Panc1 (cell line): ENCODE measurements around the gene KMT2C. TPM values are rescaled to one million over a fixed set of nuclear protein-coding genes. Genes with fewer than 3 reads are reported as not detected.

ENCODE experiments used
- ATAC-seq: fragments of 200-7000 bp; cut with Tn5 transposase; 2 replicates; pipeline ENCODE4 v1.9.1; 2020; ENCODE audit warnings: mild to moderate bottlenecking, moderate library complexity
- BruUV-seq: library from RNA; stranded (reverse); fragments of 400-500 nt; replicated peaks from 2 replicates; lab custom pipeline; 2021; lab: Mats Ljungman, UMichigan
- CTCF ChIA-PET: fragments of 300-600 bp; sonication (Branson Sonifier 250); formaldehyde crosslinking; loops from one replicate; lab custom pipeline; 2022; ENCODE audit warnings: antibody characterized with exemption; lab: Charles Lee
- POLR2A ChIA-PET: fragments of 300-600 bp; sonication (Branson Sonifier 250); formaldehyde crosslinking; loops from one replicate; lab custom pipeline; 2022; ENCODE audit warnings: antibody characterized with exemption; lab: Charles Lee
- DNase-seq: peaks from one replicate; pipeline ENCODE4 v3.0.0-alpha.2; 2010; ENCODE audit warnings: low read depth, low spot score
- H3K27ac ChIP-seq: 2 replicates; pipeline ENCODE4 v1.5.1; 2011; ENCODE audit warnings: mild to moderate bottlenecking, low read length, inconsistent platforms
- H3K27me3 ChIP-seq: fragments of 200-500 bp; sonication (Bioruptor generic); 2 replicates; pipeline ENCODE4 v1.6.0; 2014; ENCODE audit warnings: low read length, inconsistent platforms; ENCODE audit not compliant: control insufficient read depth, insufficient read depth
- H3K36me3 ChIP-seq: fragments of 200-500 bp; sonication (Bioruptor generic); 2 replicates; pipeline ENCODE4 v1.5.1; 2014; ENCODE audit warnings: inconsistent platforms, mild to moderate bottlenecking, low read length, moderate library complexity; ENCODE audit not compliant: control insufficient read depth, insufficient read depth
- H3K4me1 ChIP-seq: 2 replicates; pipeline ENCODE4 v1.5.1; 2011; ENCODE audit warnings: inconsistent platforms, mild to moderate bottlenecking, low read length, moderate library complexity; ENCODE audit not compliant: control insufficient read depth, insufficient read depth
- H3K4me3 ChIP-seq, 2 experiments: 2 replicates each; pipeline ENCODE4 v1.5.1; 2011 to 2012; ENCODE audit warnings: low read depth in 2 of 2, low read length in 2 of 2, mild to moderate bottlenecking in 2 of 2, inconsistent platforms in 1 of 2, moderate library complexity in 1 of 2
- H3K9me3 ChIP-seq: fragments of 200-500 bp; sonication (Bioruptor generic); 2 replicates; pipeline ENCODE4 v1.5.1; 2014; ENCODE audit warnings: low read depth, mild to moderate bottlenecking, inconsistent platforms, low read length, moderate library complexity; ENCODE audit not compliant: control insufficient read depth, insufficient read depth
- CTCF ChIP-seq: fragments of 450-650 bp; IDR thresholded peaks from 2 replicates; pipeline ENCODE4 v1.5.1; 2017; ENCODE audit warnings: mild to moderate bottlenecking
- POLR2AphosphoS5 ChIP-seq: IDR thresholded peaks from 2 replicates; pipeline ENCODE4 v1.6.1; 2012; ENCODE audit warnings: mild to moderate bottlenecking, low read depth, low read length, moderate library complexity
- REST ChIP-seq, 2 experiments: IDR thresholded peaks; 2 replicates each; pipeline ENCODE4 v1.6.1; 2011 to 2012; ENCODE audit warnings: low read depth in 2 of 2, control low read depth in 1 of 2, low read length in 1 of 2, mild to moderate bottlenecking in 1 of 2, moderate library complexity in 1 of 2; ENCODE audit not compliant: insufficient read depth in 1 of 2
- SIN3A ChIP-seq: IDR thresholded peaks from 2 replicates; pipeline ENCODE4 v1.6.1; 2012; ENCODE audit warnings: low read depth, mild to moderate bottlenecking, low read length, moderate library complexity, borderline replicate concordance; ENCODE audit not compliant: insufficient read depth
- TCF7L2 ChIP-seq: IDR thresholded peaks from 2 replicates; pipeline ENCODE4 v1.6.1; 2011; ENCODE audit warnings: mild to moderate bottlenecking, low read depth, low read length, inconsistent platforms
- in situ Hi-C: cut with HindIII; loops from 2 replicates; pipeline ENCODE4 v1.10.0; 2016; ENCODE audit warnings: low sequenced_read_pairs, low pct_unique_long_range_greater_than_20kb
- intact Hi-C: fragments of 100-400 bp; cut with micrococcal nuclease; formaldehyde crosslinking; loops from one replicate; pipeline ENCODE4 v1.10.0; 2022; ENCODE audit not compliant: unreplicated experiment
- total RNA-seq: library from RNA; stranded (reverse); gene quantifications from one replicate; pipeline ENCODE4 v1.2.1, GENCODE V29; 2021; ENCODE audit not compliant: unreplicated experiment

The KMT2C gene
- total RNA-seq, 1 experiment from 2014 or later, result 42.5 TPM

DNA sequence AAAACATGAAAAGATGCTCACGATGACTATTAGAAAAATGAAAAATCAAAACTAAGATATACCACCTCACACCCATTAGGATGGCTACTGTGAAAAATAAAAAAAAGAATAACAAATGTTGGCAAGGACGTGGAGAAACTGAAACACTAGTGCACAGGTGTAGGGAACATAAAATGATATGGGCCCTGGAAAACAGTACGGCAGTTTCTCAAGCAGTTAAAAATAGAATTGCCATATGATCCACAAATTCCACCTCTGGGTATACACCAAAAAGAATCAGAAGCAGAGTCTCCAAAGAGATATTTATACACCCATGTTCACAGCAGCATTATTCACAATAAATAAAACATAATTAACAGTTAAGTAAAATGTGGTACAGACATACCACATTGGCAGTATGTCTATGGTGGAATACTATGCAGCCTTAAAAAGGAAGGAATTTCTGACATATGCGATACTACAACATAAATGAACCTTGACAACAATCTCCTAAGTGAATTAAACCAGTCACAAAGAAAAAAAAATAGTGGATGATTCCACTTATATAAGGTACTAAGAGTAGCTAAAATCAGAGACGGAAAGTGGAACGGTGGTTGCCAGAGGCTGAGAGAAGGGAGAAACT, 69.7 kb downstream of the KMT2C start:
- Histone ChIP-seq H3K27ac (no peak overlapping the region), H3K27me3 (no peaks in the 10 kb centered on the region), H3K36me3 (no peaks in the 10 kb centered on the region), H3K4me3 (no peak overlapping the region), H3K9me3 (no peaks in the 10 kb centered on the region), H3K4me1 (no peaks in the 10 kb centered on the region)
- BruUV-seq, result no TSS peak
- POLR2A ChIA-PET, result no interaction called here
- intact Hi-C loops, result no loop called here
- CTCF ChIA-PET, result no interaction called here
- DNase-seq (no peak), ATAC-seq (no peak)
- TF ChIP-seq SIN3A (no peak), POLR2AphosphoS5 (no peak), CTCF (no peak), REST (IDR thresholded peaks at IDR 0.05; ENCODE audit: insufficient read depth in 1 of 2, low read depth in 2 of 2, low read length in 1 of 2) (no peak), TCF7L2 (no peak)
- in situ Hi-C loops, result no loop called here

- POLR2A ChIA-PET, result no interaction called here
- TF ChIP-seq SIN3A, result no peak
- no peaks in the 10 kb centered on the region for H3K4me1 ChIP-seq
- no peak overlapping the region for H3K4me3 ChIP-seq
- no TSS peak for BruUV-seq
- H3K36me3 ChIP-seq, result no peaks in the 10 kb centered on the region
- intact Hi-C loops (no loop called here), in situ Hi-C loops (no loop called here)
- H3K9me3 ChIP-seq, result no peaks in the 10 kb centered on the region
- ATAC-seq, result no peak
- no peak for DNase-seq
- H3K27me3 ChIP-seq, result no peaks in the 10 kb centered on the region
- H3K27ac ChIP-seq, result no peak overlapping the region
- CTCF ChIA-PET, result interaction anchor here (0.6 kb wide), 1 partner anchor 375 kb away, joined by 5 read pairs; no protein-coding TSS in a partner anchor
Measured at GRCh38 chr7:152363798-152364197, 72.0 kb downstream of the KMT2C start.

GRCh38 chr7:152362128-152362926, 73.5 kb downstream of the KMT2C start:
- ATAC-seq (no peak), DNase-seq (no peak)
- Histone ChIP-seq H3K4me3 (no peak overlapping the region), H3K4me1 (no peaks in the 10 kb centered on the region), H3K9me3 (no peaks in the 10 kb centered on the region), H3K36me3 (no peaks in the 10 kb centered on the region), H3K27me3 (no peaks in the 10 kb centered on the region), H3K27ac (no peak overlapping the region)
- no peak for TF ChIP-seq REST (IDR thresholded peaks at IDR 0.05; ENCODE audit: insufficient read depth in 1 of 2, low read depth in 2 of 2, low read length in 1 of 2)
- TF ChIP-seq CTCF, result no peak
- no peak for TF ChIP-seq POLR2AphosphoS5
- TF ChIP-seq SIN3A, result no peak
- no peak for TF ChIP-seq TCF7L2
- in situ Hi-C loops, result no loop called here
- ChIA-PET CTCF (no interaction called here), POLR2A (no interaction called here)
- no TSS peak for BruUV-seq
- intact Hi-C loops, result no loop called here
